HepG2 (cell line): ENCODE results near the gene CBX2. TPM values are rescaled to one million over a fixed set of nuclear protein-coding genes. Genes with fewer than 3 reads are reported as not detected.

ENCODE experiments used
- ATAC-seq: fragments of 200-7000 bp; cut with Tn5 transposase; 3 replicates; pipeline ENCODE4 v1.9.1; 2020; ENCODE audit warnings: mild to moderate bottlenecking, moderate library complexity
- BruUV-seq: library from RNA; stranded (reverse); fragments of 400-500 nt; replicated peaks from 2 replicates; lab custom pipeline; 2021; lab: Mats Ljungman, UMichigan
- CTCF ChIA-PET: fragments of 300-600 bp; formaldehyde crosslinking; extraction: SDS; loops from one replicate; lab custom pipeline; 2021; ENCODE audit warnings: low total read pairs, inconsistent platforms, low intra/inter-chr PET ratio; lab: Yijun Ruan, JAX
- POLR2A ChIA-PET: fragments of 350-600 bp; sonication (Branson Sonifier 250); formaldehyde crosslinking; loops from one replicate; lab custom pipeline; 2020; ENCODE audit warnings: antibody characterized with exemption, inconsistent platforms; lab: Yijun Ruan, JAX
- DNase-seq: peaks from one replicate; pipeline ENCODE4 v3.0.0-alpha.2; 2015; ENCODE audit warnings: low spot score
- FAIRE-seq: peaks from 3 replicates; lab custom pipeline; 2011; peaks lifted over from hg19 to GRCh38; lab: Jason Lieb, UNC
- H2AFZ ChIP-seq: one replicate; pipeline ENCODE4 v1.6.1; 2011; ENCODE audit warnings: low read length, inconsistent platforms
- H3K27ac ChIP-seq: fragments of 300-600 bp; 3 replicates; pipeline ENCODE4 v1.8.0; 2011; ENCODE audit warnings: mixed run types, mild to moderate bottlenecking, mixed read lengths, low read length, inconsistent platforms; ENCODE audit not compliant: insufficient read depth; ENCODE audit errors: extremely low read length
- H3K27me3 ChIP-seq, 2 experiments: fragments of 200-600 bp in 1 of 2; 2 replicates in 1 of 2; 3 replicates in 1 of 2; pipeline versions ENCODE4 v1.6.0 to v1.8.0; 2011; ENCODE audit warnings: low read length in 2 of 2, mild to moderate bottlenecking in 2 of 2, moderate library complexity in 2 of 2, inconsistent platforms in 1 of 2; ENCODE audit not compliant: insufficient read depth in 2 of 2, control insufficient read depth in 1 of 2
- H3K36me3 ChIP-seq, 2 experiments: fragments of 200-600 bp in 1 of 2; replicated peaks in 1 of 2; 2 replicates in 1 of 2; 3 replicates in 1 of 2; pipeline versions ENCODE4 v1.5.1 to v1.8.0; 2011; ENCODE audit warnings: low read length in 2 of 2, inconsistent platforms in 1 of 2; ENCODE audit not compliant: insufficient read depth in 2 of 2, control insufficient read depth in 1 of 2
- H3K4me1 ChIP-seq: 2 replicates; pipeline ENCODE4 v1.5.1; 2012; ENCODE audit warnings: low read length, inconsistent platforms; ENCODE audit not compliant: insufficient read depth
- H3K4me2 ChIP-seq: 2 replicates; pipeline ENCODE4 v1.6.0; 2011; ENCODE audit warnings: low read depth, low read length, inconsistent platforms
- H3K4me3 ChIP-seq, 3 experiments: fragments of 200-600 bp in 1 of 3; sonication (generic), shearing (Covaris generic) in 1 of 3; replicated peaks in 1 of 3; 2 replicates each; pipeline ENCODE4 v1.5.1; 2011 to 2016; ENCODE audit warnings: low read length in 3 of 3, inconsistent platforms in 2 of 3, low read depth in 2 of 3, mild to moderate bottlenecking in 2 of 3, control low read depth in 1 of 3, mixed read lengths in 1 of 3; ENCODE audit not compliant: insufficient read depth in 1 of 3
- H3K79me2 ChIP-seq: one replicate; pipeline ENCODE4 v1.6.1; 2011; ENCODE audit warnings: low read length, inconsistent platforms; ENCODE audit not compliant: insufficient read depth
- H3K9ac ChIP-seq: 2 replicates; pipeline ENCODE4 v1.6.0; 2011; ENCODE audit warnings: mild to moderate bottlenecking, low read depth, low read length, inconsistent platforms; ENCODE audit not compliant: insufficient read depth
- H3K9me3 ChIP-seq: 2 replicates; pipeline ENCODE4 v1.5.1; 2012; ENCODE audit warnings: mild to moderate bottlenecking, low read length
- H4K20me1 ChIP-seq: 2 replicates; pipeline ENCODE4 v1.6.0; 2011; ENCODE audit warnings: inconsistent platforms, mild to moderate bottlenecking, low read length, moderate library complexity; ENCODE audit not compliant: insufficient read depth
- AGO2 ChIP-seq: fragments of 200-400 bp; formaldehyde crosslinking; optimal IDR thresholded peaks from 2 replicates; pipeline ENCODE3; 2017; ENCODE audit warnings: mild to moderate bottlenecking, low read depth, low read length, moderate library complexity
- ARNT2 ChIP-seq: sonication (generic); formaldehyde crosslinking; IDR thresholded peaks from 2 replicates; pipeline ENCODE4 v1.8.0; 2022; ENCODE audit warnings: mild to moderate bottlenecking, low read depth, missing genetic modification reagents, moderate library complexity
- BRD4 ChIP-seq: sonication (generic); formaldehyde crosslinking; IDR thresholded peaks from 2 replicates; pipeline ENCODE4 v1.4.0; 2020; ENCODE audit warnings: missing genetic modification reagents
- BRF2 ChIP-seq: sonication (generic); formaldehyde crosslinking; IDR thresholded peaks from 2 replicates; pipeline ENCODE4 v1.8.1; 2022; ENCODE audit warnings: mild to moderate bottlenecking, missing genetic modification reagents
- CENPX ChIP-seq: sonication (generic); formaldehyde crosslinking; IDR thresholded peaks from 2 replicates; pipeline ENCODE4 v1.9.0; 2021; ENCODE audit warnings: mild to moderate bottlenecking, missing genetic modification reagents, moderate library complexity
- HNRNPL ChIP-seq: fragments of 200-400 bp; formaldehyde crosslinking; IDR thresholded peaks from 2 replicates; pipeline ENCODE4 v1.6.1; 2017; ENCODE audit warnings: mild to moderate bottlenecking, low read depth, low read length
- MEF2D ChIP-seq: sonication (generic); formaldehyde crosslinking; IDR thresholded peaks from 2 replicates; pipeline ENCODE4 v1.5.1; 2020; ENCODE audit warnings: mild to moderate bottlenecking, missing genetic modification reagents
- PITX1 ChIP-seq: sonication (generic); formaldehyde crosslinking; IDR thresholded peaks from 2 replicates; pipeline ENCODE4 v1.5.1; 2020; ENCODE audit warnings: mild to moderate bottlenecking, missing genetic modification reagents
- ZBTB7A ChIP-seq: sonication (generic); formaldehyde crosslinking; IDR thresholded peaks from 2 replicates; pipeline ENCODE4 v1.8.0; 2022; ENCODE audit warnings: mild to moderate bottlenecking, missing genetic modification reagents
- ZFP82 ChIP-seq: sonication (generic); formaldehyde crosslinking; IDR thresholded peaks from 2 replicates; pipeline ENCODE4 v1.5.1; 2020; ENCODE audit warnings: mild to moderate bottlenecking, missing genetic modification reagents, borderline replicate concordance
- ZNF280D ChIP-seq: sonication (generic); formaldehyde crosslinking; IDR thresholded peaks from 2 replicates; pipeline ENCODE4 v1.5.1; 2020; ENCODE audit warnings: mild to moderate bottlenecking, missing genetic modification reagents
- ZNF563 ChIP-seq: sonication (generic); formaldehyde crosslinking; IDR thresholded peaks from 2 replicates; pipeline ENCODE4 v1.8.0; 2022; ENCODE audit warnings: mild to moderate bottlenecking, moderate library complexity, missing genetic modification reagents
- ZNF768 ChIP-seq: sonication (generic); formaldehyde crosslinking; IDR thresholded peaks from 2 replicates; pipeline ENCODE4 v1.4.0; 2020; ENCODE audit warnings: missing genetic modification reagents
- WGBS: methylation state at CpG from one replicate; pipeline ENCODE4 v1.1.6; 2017; ENCODE audit warnings: low lambda C conversion rate; 5-methylcytosine and 5-hydroxymethylcytosine counted together
- in situ Hi-C: cut with HindIII; loops from 2 replicates; pipeline ENCODE4 v1.10.0; 2017; ENCODE audit warnings: low pct_unique_long_range_greater_than_20kb; ENCODE audit not compliant: extremely low pct_ligation_motif_present
- intact Hi-C: fragments of 100-400 bp; cut with micrococcal nuclease; formaldehyde crosslinking; loops from one replicate; pipeline ENCODE4 v1.10.0; 2022; ENCODE audit not compliant: unreplicated experiment
- polyA plus RNA-seq, 8 experiments: library from polyadenylated mRNA; depleted of rRNA in 3 of 8; stranded (reverse) in 7 of 8; unstranded in 1 of 8; fragments of >200 nt; fragmentation: Illumina TruSeq in 4 of 8; extraction: Trizol in 4 of 8; gene quantifications; 2 replicates each; pipeline versions ENCODE4 v1.2.1 to v1.2.3, GENCODE V29; 2011 to 2016; ENCODE audit warnings: low read depth in 4 of 8, missing spikeins in 1 of 8, mixed read lengths in 1 of 8; ENCODE audit not compliant: insufficient read depth in 1 of 8
- total RNA-seq, 5 experiments: library from RNA; depleted of rRNA; stranded (reverse); fragments of >200 nt; fragmentation: Illumina TruSeq; extraction: Trizol; gene quantifications; 2 replicates each; pipeline ENCODE4 v1.2.3, GENCODE V29; 2016; ENCODE audit warnings: low read depth in 1 of 5

CBX2 gene
- total and polyA plus RNA-seq, 2 of the 13 experiments (the other 11 are each of a cell fraction or from before 2014, with no cell fraction given), result 14.5 to 31.1 TPM

- H3K4me3 ChIP-seq, result no peak overlapping the region
- H3K79me2 ChIP-seq, result no peaks in the 10 kb centered on the region
- no peak for TF ChIP-seq BRD4 (CRISPR knock-in tag)
- TF ChIP-seq ZFP82, result no peak
- TF ChIP-seq BRF2 (CRISPR knock-in tag), result no peak
- POLR2A ChIA-PET, result no interaction called here
- in situ Hi-C loops, result no loop called here
- no peak overlapping the region for H2AFZ ChIP-seq
- peaks cover 68% of the 10 kb centered on the region for H3K4me1 ChIP-seq
- no peak overlapping the region for H3K9ac ChIP-seq
- WGBS, result 97% methylated on average over 19 of the region's 32 CpGs
- BruUV-seq, result no TSS peak
- H4K20me1 ChIP-seq, result no peaks in the 10 kb centered on the region
- no peak for DNase-seq
- intact Hi-C loops, result no loop called here
- no peak for ATAC-seq
- H3K4me2 ChIP-seq, result no peak overlapping the region
- H3K36me3 ChIP-seq, result no peaks in the 10 kb centered on the region
- H3K27me3 ChIP-seq, result peaks cover under 1 to 2% of the 10 kb centered on the region in 2 experiments; a peak in 1 of 5 replicates
- H3K9me3 ChIP-seq, result no peaks in the 10 kb centered on the region
- no peak overlapping the region for H3K27ac ChIP-seq
- no peak for FAIRE-seq
- CTCF ChIA-PET, result no interaction called here
Observed at GRCh38 chr17:79735096-79735495, 42.9 kb upstream of the CBX2 start.

- Histone ChIP-seq H2AFZ (no peak overlapping the region), H3K9ac (no peak overlapping the region), H3K27ac (no peak overlapping the region), H3K4me1 (peaks cover 62% of the 10 kb centered on the region), H3K9me3 (no peaks in the 10 kb centered on the region), H4K20me1 (no peaks in the 10 kb centered on the region), H3K4me2 (peak overlapping the region; percentile 71), H3K27me3 (peaks cover 4 to 7% of the 10 kb centered on the region in 2 experiments; a peak in 3 of 5 replicates), H3K4me3 (no peak overlapping the region), H3K79me2 (no peaks in the 10 kb centered on the region), H3K36me3 (no peaks in the 10 kb centered on the region)
- WGBS, result 82% methylated on average over 26 of the region's 30 CpGs
- ATAC-seq (no peak), DNase-seq (no peak), FAIRE-seq (no peak)
- BruUV-seq, result no TSS peak
- ChIA-PET POLR2A (no interaction called here), CTCF (no interaction called here)
- in situ Hi-C loops, result no loop called here
- intact Hi-C loops, result no loop called here
- TF ChIP-seq ZBTB7A (CRISPR knock-in tag) (peak; percentile 70; the same call in 1 of the 2 replicates), MEF2D (no peak), ZNF768 (peak; percentile 40; the same call in 1 of the 2 replicates), PITX1 (0 out of 2 replicates have a peak, but pooled peaks have one; percentile 13), ZNF280D (CRISPR knock-in tag) (no peak), ARNT2 (CRISPR knock-in tag) (0 out of 2 replicates have a peak, but pooled peaks have one; percentile 52), HNRNPL (peak; percentile 51; the same call in 1 of the 2 replicates), AGO2 (peak; percentile 21), ZNF563 (0 out of 2 replicates have a peak, but pooled peaks have one; percentile 15), CENPX (CRISPR knock-in tag) (no peak)
Observed at GRCh38 chr17:79737046-79737921, 40.7 kb upstream of the CBX2 start.
